ENCODE measurements around the gene NOS1.
A peak's percentile ranks its signal among the peaks of the same experiment; 100 is the strongest.
"Not testable (repeated sequence)": the region's sequence is repeated elsewhere in the genome, so short reads cannot be mapped to it uniquely, and the experiment has no call there.

The NOS1 gene

GRCh38 chr12:117361347-117361751, at the start of gene NOS1:
TSS of gene NOS1 (minus strand) at chr12:117361626. CDS start at chr12:117331069, 30,557 bp downstream.
- DNase-seq: no peak

DNA sequence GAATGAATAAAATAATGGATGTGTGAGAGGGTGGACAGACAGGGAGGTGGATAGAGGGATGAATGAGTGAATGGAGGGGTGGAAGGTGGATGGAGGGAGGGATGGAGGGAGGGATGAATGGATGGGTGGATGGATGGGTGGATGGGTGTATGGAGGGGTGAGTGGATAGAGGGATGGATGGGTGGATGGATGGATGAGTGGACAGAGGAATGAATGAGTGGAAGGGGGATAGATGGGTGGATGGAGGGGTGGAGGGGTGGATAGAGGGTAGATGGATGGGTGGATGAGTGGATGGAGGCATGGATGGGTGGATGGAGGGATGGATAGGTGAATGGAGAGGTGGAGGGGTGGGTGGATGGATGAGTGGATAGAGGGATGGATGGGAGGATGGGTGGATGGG, 47.9 kb upstream of the NOS1 start:
- DNase-seq: no peak

DNA sequence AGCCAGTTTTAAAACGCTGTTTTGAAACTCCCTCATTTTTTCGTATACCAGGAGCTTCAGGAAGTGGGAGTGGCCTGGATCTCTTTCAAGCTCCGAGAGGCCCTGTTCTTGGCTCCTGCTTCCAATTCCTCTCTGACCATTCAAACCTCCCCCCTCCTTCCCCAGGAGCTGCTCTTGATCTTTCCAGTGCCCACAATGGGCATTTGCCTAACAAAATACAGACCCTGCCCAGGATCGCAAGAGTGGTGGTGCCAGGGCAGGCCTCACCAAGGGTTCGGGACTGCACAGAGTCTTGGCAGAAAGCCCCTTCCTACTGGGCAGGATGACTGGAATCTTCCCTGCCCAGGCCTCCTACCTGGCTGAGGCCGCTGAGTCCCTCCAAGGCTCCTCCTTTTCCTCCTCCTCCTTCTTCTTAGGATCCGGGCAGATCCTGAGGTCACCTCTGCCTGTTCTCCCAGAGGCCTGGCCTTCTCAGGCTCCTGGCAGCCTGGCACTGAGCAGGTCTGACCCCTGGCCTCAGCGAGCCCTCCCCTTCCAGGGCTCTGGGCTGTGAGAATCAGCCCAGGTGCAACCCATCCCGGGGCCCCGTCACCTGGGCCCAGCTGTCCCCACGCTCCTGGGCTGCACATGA, 46.9 kb upstream of the NOS1 start:
- DNase-seq: peak; percentile 4

- no peak for DNase-seq
Observed at GRCh38 chr12:117404940-117405339, 43.5 kb upstream of the NOS1 start.

GRCh38 chr12:117404203-117404853, 42.9 kb upstream of the NOS1 start:
- DNase-seq: no peak

- no peak for DNase-seq
Observed at GRCh38 chr12:117403586-117404139, 42.2 kb upstream of the NOS1 start.

DNA sequence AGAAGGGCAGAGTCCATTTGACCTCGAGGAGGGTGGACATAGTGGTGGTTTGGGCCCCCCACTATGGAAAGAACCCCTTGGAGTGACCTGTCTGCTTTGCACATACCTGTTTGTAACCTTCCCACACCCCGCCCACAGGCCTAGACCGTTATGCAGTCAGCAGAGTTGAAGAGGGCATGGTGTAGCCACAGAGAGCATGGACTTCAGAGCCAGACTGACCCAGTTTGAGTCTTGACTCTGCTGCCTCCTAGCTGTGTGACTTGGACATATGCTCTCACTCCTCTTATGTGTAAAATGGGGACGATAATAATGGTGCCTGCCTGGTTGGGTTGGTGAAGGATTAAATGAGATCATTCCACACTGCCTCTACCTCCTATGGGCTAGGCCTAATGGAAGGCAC, 40.9 kb upstream of the NOS1 start:
- no peak for DNase-seq

DNA sequence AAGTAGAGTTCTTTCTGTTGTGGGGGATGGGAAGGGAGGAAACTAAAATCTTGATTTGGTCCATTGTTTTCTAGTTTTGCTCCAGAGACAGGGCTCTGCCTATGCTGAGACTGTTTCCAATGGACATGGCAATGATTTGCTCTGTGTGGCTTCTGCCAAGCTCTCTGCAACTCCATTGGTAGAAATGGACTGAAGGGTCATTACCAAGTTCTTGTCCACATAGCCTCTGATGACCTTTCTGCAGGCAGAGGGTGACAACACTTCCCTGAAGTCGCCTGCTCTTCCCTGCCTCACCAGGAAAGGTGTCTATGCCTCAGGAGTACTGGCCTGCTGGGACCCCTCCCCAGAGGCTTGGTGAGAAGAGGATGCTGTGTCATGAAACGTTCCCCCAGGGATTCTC, 39.5 kb upstream of the NOS1 start:
- no peak for DNase-seq

DNA sequence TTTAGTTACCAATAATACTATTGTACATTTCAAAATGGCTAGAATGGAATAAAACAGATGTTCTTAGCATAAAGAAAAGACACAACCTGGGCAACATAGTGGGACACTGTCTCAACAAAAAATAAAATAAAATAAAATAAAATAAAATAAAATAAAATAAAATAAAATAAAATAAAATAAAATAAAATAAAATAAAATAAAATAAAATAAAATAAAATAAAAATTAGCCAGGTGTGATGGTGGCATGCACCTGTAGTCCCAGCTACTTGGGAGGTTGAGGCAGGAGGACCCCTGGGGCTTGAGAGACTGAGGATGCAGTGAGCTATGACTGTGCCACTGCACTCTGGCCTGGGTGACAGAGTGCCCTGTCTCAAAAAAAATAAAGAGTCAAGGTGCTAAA, 37.1 kb upstream of the NOS1 start:
- not testable (repeated sequence) for DNase-seq

DNA sequence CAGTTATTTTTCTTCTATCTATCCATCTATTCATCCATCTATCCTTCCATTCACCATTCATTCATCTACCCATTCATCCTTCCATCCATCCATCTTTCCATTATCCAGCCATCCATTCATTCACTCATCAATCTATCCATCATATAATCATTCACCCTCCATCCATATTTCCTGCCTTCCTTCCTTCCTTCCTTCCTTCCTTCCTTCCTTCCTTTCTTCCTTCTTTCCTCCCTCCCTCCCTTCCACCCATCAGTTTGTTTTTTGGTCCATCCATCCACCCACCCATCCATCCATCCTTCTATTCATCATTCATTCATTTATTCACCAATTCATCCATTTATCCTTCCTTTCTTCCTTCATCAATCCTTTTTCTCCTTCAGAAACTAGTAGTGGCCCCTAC, 34.3 kb upstream of the NOS1 start:
- no peak for DNase-seq

- no peak for DNase-seq
Observed at GRCh38 chr12:117394491-117394890, 33.1 kb upstream of the NOS1 start.

DNA sequence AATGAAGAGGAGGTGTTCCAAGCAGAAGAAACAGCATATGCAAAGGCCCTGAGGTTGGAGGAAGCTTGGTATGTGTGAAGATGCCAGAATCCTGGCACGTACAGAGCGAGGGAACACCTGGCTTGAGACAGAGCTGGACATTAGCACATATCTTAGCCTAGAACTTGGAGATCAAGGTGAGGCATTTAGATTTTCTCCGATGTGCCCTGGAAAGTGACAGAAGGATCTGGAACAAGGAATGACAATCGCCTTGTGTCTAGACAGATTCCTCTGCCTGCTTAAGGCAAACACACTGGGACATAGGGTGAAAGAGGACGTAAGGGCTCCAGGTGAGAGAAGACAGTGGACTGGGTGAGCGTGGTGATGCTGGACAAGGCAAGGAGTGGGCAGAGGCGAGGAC, 32.2 kb upstream of the NOS1 start:
- DNase-seq: no peak

- no peak for DNase-seq
Observed at GRCh38 chr12:117390866-117391265, 29.4 kb upstream of the NOS1 start.

GRCh38 chr12:117388951-117389446, 27.6 kb upstream of the NOS1 start:
- DNase-seq: peak; percentile 48

DNA sequence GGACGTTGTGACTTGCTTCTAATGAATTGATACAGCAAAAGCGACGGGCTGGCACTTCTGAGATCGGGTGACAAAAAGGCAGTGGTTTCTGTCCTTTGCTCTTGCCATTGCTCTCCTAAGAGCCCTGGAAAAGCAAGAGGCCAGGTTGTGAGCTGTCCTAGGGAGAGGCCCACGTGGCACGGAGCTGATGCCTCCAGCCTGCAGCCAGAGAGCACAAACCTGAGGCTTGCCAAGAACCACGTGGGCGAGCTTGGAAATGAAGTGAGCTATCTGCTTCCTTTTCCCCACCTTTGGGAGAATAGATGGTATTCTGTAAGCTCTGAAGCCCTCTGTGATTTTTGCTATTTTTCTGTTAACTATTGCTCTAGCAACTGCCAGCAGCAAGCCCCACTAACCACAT, 26.4 kb upstream of the NOS1 start:
- DNase-seq: no peak

- no peak for DNase-seq
Observed at GRCh38 chr12:117384735-117385134, 23.3 kb upstream of the NOS1 start.

DNA sequence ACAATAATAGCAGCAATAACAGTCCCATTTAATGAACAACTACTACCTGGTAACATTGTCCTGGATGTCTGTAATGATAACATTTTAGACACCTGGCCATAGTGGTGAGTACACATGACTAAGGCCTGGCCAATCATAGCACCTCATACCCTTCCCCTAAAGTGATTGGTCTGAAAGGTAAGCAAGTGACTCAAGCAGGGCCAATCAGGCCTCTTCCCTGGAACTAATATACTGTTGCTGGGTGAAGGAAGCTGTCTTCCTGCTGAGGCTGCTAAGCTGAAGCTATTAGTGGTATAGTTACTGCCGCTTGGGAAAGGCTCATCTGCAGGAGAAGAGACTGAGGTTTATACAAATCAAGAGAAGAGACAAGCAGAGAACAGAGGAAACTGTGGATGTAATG, 18.7 kb upstream of the NOS1 start:
- no peak for DNase-seq

DNA sequence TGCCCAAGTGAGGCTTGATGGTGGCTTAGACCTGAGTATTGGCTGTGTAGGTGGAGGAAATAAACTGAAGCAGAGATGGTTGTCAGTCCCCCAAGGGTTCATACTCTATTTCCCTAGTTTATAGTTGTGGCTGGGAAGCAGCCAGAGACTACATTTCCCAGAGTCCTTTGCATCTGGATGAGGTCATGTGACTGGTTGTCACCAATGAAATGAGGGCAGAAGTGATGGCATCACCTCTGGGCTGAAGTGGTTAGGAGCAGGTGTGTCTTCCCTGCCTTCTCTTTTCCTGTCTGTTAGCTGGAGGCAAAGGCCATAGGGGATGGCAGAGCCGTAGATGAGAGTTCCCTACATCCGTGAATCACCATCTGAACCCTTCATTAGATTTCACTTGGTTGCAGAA, 16.3 kb upstream of the NOS1 start:
- no peak for DNase-seq

- DNase-seq: no peak
Observed at GRCh38 chr12:117370588-117370987, 9.2 kb upstream of the NOS1 start.

DNA sequence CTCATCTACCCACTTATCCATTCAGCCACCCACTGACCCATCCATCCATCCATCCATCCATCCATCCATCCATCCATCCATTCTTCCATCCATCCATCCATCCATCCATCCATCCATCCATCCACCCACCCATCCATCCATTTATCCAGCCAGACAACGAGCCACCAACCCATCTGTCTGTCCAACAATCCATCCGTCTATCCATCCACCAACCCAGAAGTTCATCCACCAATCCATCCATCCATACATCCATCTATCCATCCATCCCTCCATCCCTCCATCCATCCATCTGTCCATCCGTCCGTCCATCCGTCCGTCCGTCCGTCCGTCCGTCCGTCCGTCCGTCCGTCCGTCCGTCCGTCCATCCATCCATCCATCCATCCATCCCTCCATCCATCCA, 8.6 kb upstream of the NOS1 start:
- DNase-seq: not testable (repeated sequence)

- DNase-seq: peak; percentile 80
Observed at GRCh38 chr12:117367006-117367638, 5.7 kb upstream of the NOS1 start.

GRCh38 chr12:117365049-117365616, 3.7 kb upstream of the NOS1 start:
- peak; percentile 55 for DNase-seq

GRCh38 chr12:117363953-117364486, 2.6 kb upstream of the NOS1 start:
- no peak for DNase-seq

Data from NCI-H1105 (cell line).